IPS-18c (cell line): ENCODE measurements around the gene CFAP221.

ENCODE experiments used
- H3K4me3 ChIP-seq: 2 replicates; pipeline ENCODE4 v1.7.0; 2013; ENCODE audit warnings: low read depth, mild to moderate bottlenecking, low read length, moderate library complexity; ENCODE audit not compliant: insufficient read depth
- H3K9me3 ChIP-seq: one replicate; pipeline ENCODE4 v1.6.1; 2013; ENCODE audit warnings: mild to moderate bottlenecking, low read length, moderate library complexity; ENCODE audit not compliant: control insufficient read depth, insufficient read depth

The CFAP221 gene

DNA sequence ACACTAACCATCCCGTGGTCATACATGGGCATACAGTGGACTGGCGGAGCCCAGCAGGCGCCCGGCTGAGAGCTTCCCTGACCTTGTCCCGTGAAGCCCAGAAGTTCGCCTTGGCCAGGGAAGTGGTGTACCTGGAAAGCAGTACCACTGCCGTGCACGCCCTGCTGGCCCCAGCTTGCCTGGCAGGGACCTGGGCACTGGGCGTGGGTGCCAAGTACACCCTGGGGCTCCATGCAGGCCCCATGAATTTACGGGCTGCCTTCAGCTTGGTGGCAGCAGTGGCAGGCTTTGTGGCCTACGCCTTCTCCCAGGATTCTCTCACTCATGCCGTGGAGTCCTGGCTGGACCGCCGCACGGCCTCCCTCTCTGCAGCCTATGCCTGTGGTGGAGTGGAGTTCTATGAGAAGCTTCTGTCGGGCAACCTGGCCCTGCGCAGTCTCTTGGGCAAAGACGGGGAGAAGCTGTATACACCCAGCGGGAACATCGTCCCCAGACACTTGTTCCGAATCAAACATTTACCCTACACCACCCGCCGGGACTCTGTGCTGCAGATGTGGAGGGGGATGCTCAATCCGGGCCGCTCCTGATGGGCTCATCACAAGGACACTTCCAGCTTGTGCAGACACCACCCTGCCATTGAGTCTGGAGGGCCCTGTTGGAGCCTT is 137.1 kb downstream of the CFAP221 start:
- no peak overlapping the region for H3K4me3 ChIP-seq
- H3K9me3 ChIP-seq, result no peaks in the 10 kb centered on the region

- H3K9me3 ChIP-seq, result no peaks in the 10 kb centered on the region
- no peak overlapping the region for H3K4me3 ChIP-seq
These were observed 137.6 kb downstream of the CFAP221 start for GRCh38 chr2:119681868-119682220.

- H3K4me3 ChIP-seq, result no peak overlapping the region
- H3K9me3 ChIP-seq, result no peaks in the 10 kb centered on the region
These were observed 138.3 kb downstream of the CFAP221 start for GRCh38 chr2:119682578-119682977.

DNA sequence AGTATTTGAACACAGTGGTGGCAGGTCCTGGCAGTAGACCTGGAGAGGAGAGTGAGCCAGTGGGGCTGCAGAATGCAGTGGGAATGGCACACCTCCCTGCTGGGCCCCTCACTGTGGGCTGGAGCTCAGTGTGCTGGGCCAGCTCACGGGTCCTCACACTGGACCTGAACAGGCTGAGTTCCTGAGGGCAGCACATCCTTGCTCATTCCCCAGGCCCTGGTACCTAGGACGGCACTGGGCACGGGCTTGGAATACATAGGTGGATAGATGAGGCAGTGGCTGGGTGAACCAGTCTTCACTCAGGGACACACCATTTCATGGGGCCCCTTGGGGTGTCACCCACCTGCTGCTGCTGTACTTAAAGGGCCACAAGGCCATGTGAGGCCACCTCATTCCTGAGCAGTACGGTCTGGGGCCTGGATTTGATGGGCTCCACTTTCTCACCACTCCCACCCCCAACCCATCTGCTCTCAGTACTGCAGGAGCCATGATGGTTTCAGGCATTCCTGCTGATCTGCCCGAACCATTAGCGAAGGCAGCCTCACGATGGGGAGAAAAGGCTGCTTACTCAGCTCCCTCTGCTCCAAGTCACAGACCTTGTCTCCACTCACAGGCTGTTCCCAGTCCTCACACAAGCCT is 138.9 kb downstream of the CFAP221 start:
- H3K4me3 ChIP-seq, result no peak overlapping the region
- H3K9me3 ChIP-seq, result no peaks in the 10 kb centered on the region

GRCh38 chr2:119683713-119684443 is 139.6 kb downstream of the CFAP221 start:
- no peak overlapping the region for H3K4me3 ChIP-seq
- no peaks in the 10 kb centered on the region for H3K9me3 ChIP-seq

DNA sequence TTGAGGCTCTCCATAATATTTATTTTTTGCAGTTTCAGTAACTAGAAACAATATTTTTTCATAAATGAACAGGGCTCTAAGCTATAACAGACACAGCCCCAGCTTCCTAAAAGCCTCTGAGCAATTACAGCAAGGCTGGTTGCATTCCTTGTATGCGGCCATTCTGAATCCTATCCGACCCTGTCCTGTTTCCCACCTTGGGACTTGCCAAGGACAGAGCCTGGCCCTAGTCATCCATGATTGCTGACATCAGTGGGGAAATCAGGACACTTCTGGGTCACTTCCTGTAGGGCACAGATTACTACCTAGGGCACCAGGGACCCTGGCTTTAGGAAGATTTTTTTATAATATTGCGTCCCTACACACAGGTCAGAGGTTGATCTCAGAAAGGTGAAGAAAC is 140.3 kb downstream of the CFAP221 start:
- no peaks in the 10 kb centered on the region for H3K9me3 ChIP-seq
- no peak overlapping the region for H3K4me3 ChIP-seq

DNA sequence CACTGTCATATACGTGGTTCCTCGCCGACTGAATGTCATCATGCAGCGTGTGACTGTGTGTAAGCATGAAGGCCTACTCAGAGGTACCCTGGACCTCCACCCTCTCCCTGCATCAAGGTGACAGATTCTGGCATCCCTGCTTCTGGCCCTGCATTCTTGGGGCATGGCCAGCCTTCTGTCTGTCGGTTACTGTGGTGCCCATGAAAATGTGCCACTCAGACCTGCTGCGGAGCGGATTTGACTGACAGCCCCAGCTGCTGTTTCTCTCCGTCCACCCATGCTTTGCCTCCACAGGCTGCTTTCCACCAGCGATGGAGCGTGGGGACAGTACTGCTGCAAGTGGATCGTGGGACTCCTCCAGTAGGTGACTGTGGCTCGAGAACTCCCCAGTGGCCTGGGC is 144.4 kb downstream of the CFAP221 start:
- H3K4me3 ChIP-seq, result no peak overlapping the region
- no peaks in the 10 kb centered on the region for H3K9me3 ChIP-seq

- Histone ChIP-seq H3K4me3 (no peak overlapping the region), H3K9me3 (no peaks in the 10 kb centered on the region)
These were observed 145.0 kb downstream of the CFAP221 start for GRCh38 chr2:119689218-119689617.

- Histone ChIP-seq H3K9me3 (no peaks in the 10 kb centered on the region), H3K4me3 (no peak overlapping the region)
These were observed 146.9 kb downstream of the CFAP221 start for GRCh38 chr2:119691189-119691588.

DNA sequence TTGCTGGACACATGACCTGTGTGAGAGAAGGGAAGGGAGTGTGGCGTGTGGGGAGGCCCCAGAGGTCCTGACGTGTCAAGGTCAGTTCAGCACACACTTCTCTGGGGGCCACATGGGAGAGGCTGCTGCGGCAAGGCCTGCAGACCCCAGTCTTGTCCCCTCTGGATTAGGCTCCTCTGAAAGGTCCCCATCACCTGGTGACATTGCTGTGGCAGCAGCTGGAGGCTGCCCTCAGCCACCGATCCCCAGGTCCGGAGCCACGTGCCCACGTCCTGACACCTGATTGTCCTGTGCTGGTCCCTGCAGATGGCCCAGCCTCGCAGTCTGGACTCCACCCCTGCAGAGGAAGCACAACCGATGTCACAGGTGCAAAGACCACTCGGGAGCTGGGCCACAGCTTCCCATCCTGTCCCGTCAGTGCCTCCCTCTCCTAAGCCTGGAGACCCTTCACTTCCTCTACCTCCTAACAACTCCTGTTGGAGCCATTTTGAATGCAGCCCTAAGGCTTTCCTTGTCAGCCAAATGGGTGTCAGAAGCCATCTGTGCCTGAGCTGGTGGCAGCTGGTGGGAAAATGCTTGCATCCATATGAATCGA is 147.5 kb downstream of the CFAP221 start:
- no peaks in the 10 kb centered on the region for H3K9me3 ChIP-seq
- no peak overlapping the region for H3K4me3 ChIP-seq

DNA sequence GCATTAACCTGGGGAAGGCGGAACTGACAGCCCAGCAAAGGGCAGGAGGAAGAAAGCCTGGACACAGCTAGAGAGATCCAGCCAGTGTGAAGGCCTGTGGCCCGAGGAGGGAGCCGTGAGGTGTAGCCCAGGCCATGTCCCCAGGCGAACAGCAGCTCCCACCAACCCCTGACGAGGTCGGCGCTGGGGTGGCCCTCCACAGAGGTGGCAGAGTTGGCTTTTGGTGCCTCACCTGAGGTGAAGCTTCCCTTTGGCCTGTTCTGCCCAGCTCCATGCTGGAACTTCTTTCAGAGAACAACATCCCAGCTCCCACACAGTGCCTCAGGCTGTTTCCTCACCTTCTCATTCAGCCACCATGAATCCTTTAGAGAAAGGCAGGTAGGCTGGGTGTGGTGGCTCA is 148.1 kb downstream of the CFAP221 start:
- Histone ChIP-seq H3K4me3 (no peak overlapping the region), H3K9me3 (no peaks in the 10 kb centered on the region)

DNA sequence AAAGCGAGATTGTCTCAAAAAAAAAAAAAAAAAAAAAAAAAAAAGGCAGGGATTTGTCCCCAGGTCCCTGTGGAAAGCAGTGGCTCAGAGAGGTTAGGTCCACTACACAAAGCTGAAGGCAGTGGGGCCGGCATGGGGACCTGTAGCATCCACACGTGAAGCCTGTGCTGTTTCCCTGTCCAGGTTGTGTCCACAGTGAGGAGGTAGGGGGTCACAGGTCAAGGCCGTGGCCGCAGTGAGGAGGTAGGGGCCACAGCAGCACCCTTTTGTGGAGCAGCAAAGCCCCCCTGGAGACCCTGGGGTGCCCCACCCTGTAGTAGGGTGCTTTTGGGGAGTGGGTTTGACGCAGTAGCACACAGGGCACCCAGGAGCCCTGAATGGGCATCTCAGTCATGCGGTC is 148.7 kb downstream of the CFAP221 start:
- Histone ChIP-seq H3K9me3 (no peaks in the 10 kb centered on the region), H3K4me3 (no peak overlapping the region)

- Histone ChIP-seq H3K9me3 (no peaks in the 10 kb centered on the region), H3K4me3 (no peak overlapping the region)
These were observed 149.3 kb downstream of the CFAP221 start for GRCh38 chr2:119693567-119693966.

DNA sequence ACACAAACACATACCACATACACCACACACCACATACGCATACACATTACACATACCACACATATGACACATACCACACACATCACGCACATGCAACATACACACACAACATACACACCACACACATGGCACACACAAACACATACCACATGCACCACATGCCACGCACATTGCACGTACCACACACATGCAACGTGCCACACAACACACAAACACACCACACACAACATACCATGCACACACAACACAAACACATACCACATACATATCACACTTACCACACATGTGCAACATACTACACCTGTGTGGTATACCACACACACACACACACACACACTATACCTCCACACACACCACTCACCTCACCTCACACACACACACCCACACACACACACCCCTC is 149.7 kb downstream of the CFAP221 start:
- Histone ChIP-seq H3K9me3 (no peaks in the 10 kb centered on the region), H3K4me3 (no peak overlapping the region)

- no peak overlapping the region for H3K4me3 ChIP-seq
- no peaks in the 10 kb centered on the region for H3K9me3 ChIP-seq
These were observed 150.2 kb downstream of the CFAP221 start for GRCh38 chr2:119694470-119694844.

DNA sequence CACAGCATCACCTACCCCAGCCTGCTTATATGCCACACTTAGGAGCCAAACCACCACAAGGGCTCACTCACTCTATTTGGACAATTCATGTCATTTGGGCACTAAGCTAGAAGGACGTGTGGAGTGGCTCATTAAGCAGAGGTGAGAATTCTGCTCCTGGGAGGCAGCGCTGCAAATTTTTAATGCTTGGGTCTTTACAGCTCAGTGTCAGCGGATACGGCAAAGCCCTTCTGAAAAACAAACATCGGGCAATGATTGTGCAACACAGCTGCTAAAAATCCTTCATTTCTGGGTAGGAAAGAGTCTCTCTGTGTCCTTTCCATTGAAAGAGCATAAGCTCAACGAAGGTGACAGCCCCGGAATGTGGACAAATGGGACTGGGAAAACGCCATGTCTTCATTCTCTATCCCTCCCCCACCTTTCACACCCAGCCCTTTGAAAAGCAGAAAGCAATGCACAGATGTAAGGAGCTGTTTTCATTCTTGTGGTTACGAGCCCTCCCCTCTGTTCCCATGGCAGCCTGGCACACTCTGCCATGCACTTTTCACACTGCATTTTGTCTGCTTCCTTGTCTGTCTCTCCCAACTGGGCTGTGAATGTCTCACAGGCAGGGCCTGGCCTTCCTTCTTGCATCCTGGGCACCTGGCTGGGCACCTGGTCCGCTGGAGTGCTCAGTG is 150.7 kb downstream of the CFAP221 start:
- no peak overlapping the region for H3K4me3 ChIP-seq
- H3K9me3 ChIP-seq, result no peaks in the 10 kb centered on the region

GRCh38 chr2:119696005-119696404 is 151.8 kb downstream of the CFAP221 start:
- H3K4me3 ChIP-seq, result no peak overlapping the region
- no peaks in the 10 kb centered on the region for H3K9me3 ChIP-seq
